Measurements from ENCODE around the gene LMO1.

GRCh38 chr11:8260202-8260966 is 3.3 kb downstream of the LMO1 start:
- TF ChIP-seq RARB (CRISPR knock-in tag; IDR thresholded peaks at IDR 0.05): no peak
- TF ChIP-seq ARNTL (CRISPR knock-in tag; IDR thresholded peaks at IDR 0.05; ENCODE audit: borderline replicate concordance, low read depth): no peak
- TF ChIP-seq PPARA (CRISPR knock-in tag; IDR thresholded peaks at IDR 0.05; ENCODE audit: borderline replicate concordance): no peak
- TF ChIP-seq, protein P1, sequence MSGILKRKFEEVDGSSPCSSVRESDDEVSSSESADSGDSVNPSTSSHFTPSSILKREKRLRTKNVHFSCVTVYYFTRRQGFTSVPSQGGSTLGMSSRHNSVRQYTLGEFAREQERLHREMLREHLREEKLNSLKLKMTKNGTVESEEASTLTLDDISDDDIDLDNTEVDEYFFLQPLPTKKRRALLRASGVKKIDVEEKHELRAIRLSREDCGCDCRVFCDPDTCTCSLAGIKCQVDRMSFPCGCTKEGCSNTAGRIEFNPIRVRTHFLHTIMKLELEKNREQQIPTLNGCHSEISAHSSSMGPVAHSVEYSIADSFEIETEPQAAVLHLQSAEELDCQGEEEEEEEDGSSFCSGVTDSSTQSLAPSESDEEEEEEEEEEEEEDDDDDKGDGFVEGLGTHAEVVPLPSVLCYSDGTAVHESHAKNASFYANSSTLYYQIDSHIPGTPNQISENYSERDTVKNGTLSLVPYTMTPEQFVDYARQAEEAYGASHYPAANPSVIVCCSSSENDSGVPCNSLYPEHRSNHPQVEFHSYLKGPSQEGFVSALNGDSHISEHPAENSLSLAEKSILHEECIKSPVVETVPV (CRISPR knock-in tag; IDR thresholded peaks at IDR 0.05): no peak
- TF ChIP-seq CSDC2 (CRISPR knock-in tag; IDR thresholded peaks at IDR 0.05): no peak
- TF ChIP-seq GLIS3 (CRISPR knock-in tag; IDR thresholded peaks at IDR 0.05): no peak
- TF ChIP-seq PATZ1 (CRISPR knock-in tag; IDR thresholded peaks at IDR 0.05; ENCODE audit: borderline replicate concordance): no peak
- TF ChIP-seq BACH2 (CRISPR knock-in tag; IDR thresholded peaks at IDR 0.05; ENCODE audit: borderline replicate concordance): no peak
- TF ChIP-seq, protein P2, sequence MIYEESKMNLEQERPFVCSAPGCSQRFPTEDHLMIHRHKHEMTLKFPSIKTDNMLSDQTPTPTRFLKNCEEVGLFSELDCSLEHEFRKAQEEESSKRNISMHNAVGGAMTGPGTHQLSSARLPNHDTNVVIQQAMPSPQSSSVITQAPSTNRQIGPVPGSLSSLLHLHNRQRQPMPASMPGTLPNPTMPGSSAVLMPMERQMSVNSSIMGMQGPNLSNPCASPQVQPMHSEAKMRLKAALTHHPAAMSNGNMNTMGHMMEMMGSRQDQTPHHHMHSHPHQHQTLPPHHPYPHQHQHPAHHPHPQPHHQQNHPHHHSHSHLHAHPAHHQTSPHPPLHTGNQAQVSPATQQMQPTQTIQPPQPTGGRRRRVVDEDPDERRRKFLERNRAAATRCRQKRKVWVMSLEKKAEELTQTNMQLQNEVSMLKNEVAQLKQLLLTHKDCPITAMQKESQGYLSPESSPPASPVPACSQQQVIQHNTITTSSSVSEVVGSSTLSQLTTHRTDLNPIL (CRISPR knock-in tag; IDR thresholded peaks at IDR 0.05; ENCODE audit: low read depth): no peak

All from SK-N-SH treated with all-trans-retinoic acid at 6 μM for 48 hours (cell line).